NCI-H2107 treated with DMSO at 0.1 percent for 48 hours (cell line): ENCODE results near the gene OLFM4.
A peak's percentile ranks its signal among the peaks of the same experiment; 100 is the strongest.

ENCODE experiments used
- DNase-seq: peaks from one replicate; lab custom pipeline; 2025; ENCODE audit not compliant: unreplicated experiment; lab: John Stamatoyannopoulos, UW

OLFM4 gene

DNA sequence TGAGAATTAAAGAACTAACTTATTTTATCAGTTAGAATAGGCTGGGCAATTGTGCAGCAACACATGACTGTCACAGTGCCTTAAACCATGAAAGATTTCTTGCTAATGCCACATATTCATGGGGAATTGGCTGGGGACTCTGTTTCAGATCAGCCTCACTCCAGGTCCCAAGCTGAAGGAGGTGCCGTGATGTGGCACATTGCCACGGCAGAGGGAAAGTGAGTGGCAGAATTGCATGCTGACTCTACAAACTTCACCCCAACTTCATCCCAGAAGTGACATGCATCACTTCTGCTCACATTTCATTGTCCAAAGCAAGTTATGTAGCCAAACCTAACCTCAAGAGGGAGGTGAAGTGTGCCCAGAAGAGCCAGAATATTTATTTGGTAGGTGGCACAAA, 37.8 kb downstream of the OLFM4 start:
- DNase-seq, result no peak

DNA sequence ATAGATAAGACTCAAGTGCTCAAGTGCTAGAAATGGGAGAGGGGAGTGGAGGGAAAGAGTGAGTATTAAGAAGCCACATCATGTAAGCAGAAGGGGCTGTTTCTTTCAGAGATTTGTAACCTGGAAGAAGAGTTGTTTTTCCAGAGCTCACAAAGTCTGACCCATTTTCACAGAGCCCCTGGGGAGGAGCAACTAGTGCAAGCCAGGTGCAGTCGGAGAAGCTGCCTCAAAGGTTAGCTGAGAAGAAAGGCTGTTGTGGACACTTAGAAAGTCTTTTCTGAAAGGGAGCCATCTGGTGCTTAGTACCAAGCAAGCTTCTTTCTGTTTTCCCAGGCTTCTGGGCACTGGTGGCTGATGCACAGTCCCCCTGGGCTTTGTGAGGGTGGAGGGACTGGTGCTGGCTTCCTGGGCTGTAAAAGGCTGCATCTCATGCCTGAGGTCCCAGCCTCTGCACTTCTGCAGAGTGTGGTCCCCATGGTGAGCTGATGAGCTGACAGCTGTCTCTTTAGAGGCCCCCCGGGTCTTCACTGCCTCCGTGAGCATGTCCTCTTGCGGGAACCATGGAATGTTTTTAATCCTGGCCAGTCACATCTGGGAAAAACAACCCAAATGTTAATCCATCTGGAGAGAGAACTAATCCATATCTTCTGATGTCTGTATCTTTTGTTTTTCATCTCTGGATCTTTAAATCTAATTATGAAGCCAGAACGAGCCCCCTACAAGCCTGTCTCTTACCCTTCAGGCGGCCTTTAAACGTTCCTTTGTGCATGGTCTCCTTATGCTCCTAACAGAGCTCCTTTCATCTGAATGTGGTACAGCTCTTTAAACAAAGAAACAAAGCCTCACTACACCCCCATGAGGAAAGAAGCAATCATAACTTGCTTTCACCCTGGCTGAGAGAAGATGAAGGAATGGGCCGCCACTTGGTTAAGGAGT, 40.2 kb downstream of the OLFM4 start:
- DNase-seq, result peak; percentile 90

DNA sequence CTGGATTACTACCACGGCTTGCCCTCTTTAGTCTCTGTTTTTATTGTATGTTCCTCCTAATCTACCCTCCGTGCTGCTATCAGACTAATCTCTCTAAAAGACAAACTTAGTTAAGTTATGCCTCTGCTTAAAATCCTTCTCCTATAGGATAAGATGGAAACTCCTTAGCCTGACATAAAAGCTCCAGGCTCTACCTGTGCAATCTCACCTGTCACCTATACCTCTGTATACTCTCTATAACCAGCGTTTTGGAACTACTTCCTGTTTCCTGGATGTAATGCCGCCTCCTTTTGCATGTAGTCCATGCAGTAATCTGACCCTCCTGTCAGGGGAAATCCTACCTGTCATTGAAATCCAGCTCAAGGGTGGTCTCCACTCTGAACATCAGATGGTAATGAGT, 41.2 kb downstream of the OLFM4 start:
- DNase-seq, result no peak

DNA sequence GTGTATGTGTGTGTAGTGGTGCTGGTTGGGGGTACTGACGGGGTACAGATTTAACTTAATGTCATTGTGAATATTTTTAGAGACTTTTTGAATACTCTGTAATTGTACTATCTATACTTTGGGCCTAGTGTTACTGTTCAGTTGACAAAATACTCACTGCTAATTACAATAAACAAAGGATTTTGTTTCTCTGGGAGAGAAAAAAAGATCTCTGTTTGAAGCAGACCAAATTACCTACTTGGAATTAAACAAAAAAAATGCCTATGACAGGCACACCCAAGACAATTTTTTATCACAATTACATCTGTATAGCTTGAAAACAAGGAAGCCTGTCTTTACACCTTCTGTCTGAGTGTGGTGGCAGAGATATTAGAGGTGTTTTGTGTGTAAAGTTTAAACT, 45.1 kb downstream of the OLFM4 start:
- DNase-seq, result no peak

DNA sequence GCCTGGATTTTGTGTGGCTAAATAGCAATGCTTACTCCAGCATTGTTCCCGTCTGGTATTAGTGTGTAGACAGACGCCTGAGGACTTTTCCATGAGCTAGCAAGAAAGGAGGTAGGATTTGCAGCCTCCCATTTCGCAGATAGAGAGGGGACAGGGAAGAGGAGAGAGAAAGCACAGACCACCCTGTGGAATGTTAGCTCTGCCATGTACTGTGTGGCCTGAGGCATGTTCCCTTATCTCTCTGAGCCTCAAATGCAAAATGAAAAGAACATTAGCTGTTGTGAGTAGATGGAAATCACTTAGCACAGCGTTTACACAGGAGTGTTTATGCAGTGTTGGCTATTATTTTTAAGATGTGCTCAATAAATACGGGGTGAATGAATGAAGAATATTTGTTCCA, 45.5 kb downstream of the OLFM4 start:
- DNase-seq, result no peak

DNA sequence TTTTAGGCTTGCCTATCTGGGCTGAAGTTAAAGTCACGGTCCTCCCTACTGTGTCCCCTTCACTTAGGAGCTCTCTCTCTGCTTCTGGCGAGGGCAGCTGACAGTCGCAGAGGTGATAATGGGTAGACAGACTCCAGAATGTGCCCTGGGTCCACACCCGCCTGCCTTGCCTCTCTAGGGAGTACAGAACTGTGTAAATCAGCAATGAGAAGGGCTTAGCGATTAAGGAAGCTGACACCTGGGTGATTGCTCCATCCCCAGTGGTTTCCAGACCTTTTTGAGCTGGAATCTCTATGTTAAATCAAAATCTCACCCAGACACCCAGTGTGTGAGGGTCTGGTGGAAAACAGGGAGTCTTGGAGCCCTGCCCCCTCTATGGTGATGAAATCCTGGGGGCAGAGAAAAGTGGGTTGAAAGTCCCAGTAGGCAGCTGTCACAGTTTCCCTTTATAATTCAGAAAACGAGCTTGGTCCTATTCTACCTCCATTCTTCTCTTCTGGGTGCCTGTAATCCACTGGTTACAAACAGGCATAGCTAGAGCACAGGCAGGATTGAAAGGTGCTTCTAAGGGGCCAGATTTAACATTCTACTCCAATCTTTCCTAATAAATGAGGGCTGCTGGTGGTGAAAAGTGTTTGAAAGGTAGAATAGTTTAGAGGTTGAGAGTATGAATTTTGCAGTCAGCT, 46.9 kb downstream of the OLFM4 start:
- peak; percentile 62 for DNase-seq

DNA sequence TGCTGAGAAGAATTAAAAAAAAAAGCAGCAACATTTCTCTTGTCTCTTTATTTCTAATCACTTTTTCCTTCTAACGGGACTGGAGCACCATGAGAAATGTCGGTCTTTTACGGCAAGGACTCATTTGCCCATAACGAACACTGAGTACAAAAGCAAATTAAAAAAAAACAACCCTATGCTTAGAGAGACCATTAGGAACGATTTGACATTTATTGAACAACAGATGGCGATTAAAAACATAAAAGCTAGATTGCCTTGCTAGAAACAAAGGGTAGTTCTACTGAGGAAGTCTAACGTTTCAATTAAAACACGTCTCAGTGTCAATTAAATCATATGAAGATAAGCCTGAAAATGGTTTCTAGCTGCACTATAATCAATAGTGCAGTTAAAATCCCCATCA, 51.1 kb downstream of the OLFM4 start:
- DNase-seq, result no peak

DNA sequence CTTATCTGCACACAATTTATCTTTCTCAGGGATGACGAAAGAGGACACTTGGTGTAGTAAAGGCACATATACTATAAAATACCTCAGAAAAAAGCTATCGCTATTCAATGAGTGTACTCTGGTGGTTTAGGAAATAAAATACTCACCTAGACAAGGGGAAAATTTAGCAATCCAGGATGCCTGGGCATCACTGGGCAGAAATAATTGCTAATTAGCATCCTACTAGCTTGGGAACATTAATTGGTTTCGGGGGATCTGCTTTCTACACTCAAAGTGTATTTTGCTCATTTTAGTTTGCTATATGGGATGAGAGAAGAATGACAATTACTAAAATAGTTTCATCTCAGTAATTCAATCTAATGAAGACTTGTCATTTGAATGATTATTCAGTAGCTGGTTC, 60.3 kb downstream of the OLFM4 start:
- no peak for DNase-seq

DNA sequence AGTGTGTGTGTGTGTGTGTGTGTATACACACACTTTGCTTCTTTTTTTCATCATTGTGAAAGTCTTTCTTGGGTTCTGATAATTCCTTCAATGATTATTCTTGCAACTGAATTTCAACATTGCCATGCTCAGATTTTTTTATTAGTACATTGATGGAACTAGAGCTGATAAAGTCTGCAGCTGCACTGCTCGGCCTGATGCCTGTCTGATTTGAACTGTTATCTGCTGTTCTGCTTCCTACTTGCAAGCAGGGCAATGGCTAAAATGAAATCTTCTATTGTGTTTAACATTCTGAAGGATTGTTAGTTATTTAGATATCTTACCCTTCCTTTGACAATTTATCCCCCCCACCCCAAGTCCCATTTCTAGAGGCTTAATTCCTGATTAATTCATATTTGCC, 61.3 kb downstream of the OLFM4 start:
- no peak for DNase-seq

DNA sequence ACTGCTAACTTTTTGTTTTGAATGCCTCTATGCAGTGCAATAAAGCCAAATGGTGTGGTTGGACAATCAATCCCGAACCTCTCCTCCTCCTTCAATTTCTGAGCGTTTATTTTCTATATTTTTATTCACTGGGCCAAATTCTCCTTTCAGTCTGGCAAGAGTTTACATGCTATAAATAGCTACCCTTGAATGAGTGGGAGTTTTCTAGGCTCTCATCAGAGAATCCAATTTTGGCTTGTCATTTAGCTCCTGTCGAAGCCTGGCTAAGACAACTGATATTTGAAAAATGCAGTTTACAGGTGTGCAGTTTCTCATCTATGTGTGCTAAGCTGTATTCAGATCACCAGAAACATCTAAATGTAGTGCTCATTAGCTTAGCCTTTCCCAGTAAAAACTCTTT, 61.8 kb downstream of the OLFM4 start:
- DNase-seq, result no peak

DNA sequence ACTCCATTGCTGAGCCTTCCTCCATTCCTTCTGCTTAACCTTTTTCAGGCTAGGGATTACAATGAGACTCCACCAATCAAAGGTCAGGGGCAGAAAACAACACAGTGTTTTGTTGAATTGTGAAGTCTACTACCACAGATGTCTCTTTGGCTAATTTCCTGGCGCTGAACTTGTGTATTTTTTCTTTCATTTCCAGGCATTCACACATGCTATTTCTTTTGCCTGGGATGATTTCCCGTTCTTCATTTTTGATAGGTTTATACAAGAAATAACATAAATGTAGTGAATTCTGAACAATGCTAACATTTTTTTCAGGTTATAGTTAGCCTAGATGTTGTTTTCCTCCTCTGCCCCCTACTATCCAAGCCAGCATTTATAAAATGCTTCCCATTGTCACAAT, 64.3 kb downstream of the OLFM4 start:
- no peak for DNase-seq

DNA sequence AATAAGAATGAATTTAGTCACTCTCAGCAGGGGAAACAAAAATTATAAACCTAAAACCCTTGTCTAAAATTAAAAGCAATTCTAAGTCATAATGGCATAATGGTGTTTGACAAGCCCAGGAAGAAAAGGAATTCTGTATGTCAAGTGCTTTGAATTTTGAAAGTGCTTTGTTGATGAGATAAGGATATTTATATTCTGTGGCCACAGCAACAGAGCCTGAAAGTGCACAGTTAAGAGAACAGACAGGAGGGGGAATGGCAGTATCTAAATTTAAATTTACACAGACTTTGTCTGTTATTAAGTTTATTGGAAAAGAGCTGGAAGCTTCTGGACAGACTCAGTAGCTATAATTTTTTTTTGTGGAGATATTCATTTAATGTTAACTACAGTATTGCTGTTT, 69.8 kb downstream of the OLFM4 start:
- DNase-seq, result no peak

DNA sequence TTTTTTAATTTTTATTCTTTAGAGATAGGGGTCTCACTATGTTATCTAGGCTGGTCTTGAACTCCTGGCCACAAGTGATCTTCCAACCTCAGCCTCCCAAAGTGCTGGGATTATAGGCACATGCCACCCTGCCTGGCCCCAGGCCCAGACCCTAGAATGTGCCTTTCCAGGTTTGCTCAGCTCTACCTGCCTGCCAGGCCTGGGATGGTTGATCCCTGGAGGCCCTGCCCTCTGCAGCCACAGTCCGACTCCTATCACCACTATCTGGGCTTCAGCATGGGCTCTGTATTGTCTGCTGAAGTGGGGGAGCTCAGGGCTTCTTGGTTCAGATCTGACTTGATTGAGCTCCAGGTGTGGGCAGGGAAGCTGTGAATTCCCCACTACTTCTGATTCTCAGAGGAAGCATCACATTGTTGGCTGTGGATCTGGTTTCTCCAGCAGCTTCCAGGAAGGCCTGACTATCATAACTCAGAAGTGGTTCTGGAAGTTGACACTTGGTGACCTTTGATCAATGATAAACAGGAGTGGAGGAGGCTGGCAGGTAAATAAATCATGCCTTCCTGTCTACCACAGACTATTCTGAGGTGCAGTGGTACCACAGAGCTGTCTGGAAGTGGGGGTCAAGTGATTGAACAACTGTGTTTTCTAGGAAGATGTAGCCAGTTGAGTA, 71.9 kb downstream of the OLFM4 start:
- DNase-seq, result no peak
